Daoy (cell line): Measurements from ENCODE around the gene FSTL3. TPM values are rescaled to one million over a fixed set of nuclear protein-coding genes. Genes with fewer than 3 reads are reported as not detected.
A peak's percentile ranks its signal among the peaks of the same experiment; 100 is the strongest.
"Not testable (repeated sequence)": the region's sequence is repeated elsewhere in the genome, so short reads cannot be mapped to it uniquely, and the experiment has no call there.

Experiments used
- DNase-seq: peaks from one replicate; pipeline ENCODE4 v3.0.0-alpha.2; 2015; ENCODE audit warnings: low read depth
- total RNA-seq: library from RNA; depleted of rRNA; stranded (reverse); fragments of >200 nt; shearing (Covaris generic); gene quantifications from 2 replicates; pipeline ENCODE4 v1.2.3, GENCODE V29; 2014

The FSTL3 gene
- total RNA-seq, 1 experiment from 2014 or later, result 104 TPM

DNA sequence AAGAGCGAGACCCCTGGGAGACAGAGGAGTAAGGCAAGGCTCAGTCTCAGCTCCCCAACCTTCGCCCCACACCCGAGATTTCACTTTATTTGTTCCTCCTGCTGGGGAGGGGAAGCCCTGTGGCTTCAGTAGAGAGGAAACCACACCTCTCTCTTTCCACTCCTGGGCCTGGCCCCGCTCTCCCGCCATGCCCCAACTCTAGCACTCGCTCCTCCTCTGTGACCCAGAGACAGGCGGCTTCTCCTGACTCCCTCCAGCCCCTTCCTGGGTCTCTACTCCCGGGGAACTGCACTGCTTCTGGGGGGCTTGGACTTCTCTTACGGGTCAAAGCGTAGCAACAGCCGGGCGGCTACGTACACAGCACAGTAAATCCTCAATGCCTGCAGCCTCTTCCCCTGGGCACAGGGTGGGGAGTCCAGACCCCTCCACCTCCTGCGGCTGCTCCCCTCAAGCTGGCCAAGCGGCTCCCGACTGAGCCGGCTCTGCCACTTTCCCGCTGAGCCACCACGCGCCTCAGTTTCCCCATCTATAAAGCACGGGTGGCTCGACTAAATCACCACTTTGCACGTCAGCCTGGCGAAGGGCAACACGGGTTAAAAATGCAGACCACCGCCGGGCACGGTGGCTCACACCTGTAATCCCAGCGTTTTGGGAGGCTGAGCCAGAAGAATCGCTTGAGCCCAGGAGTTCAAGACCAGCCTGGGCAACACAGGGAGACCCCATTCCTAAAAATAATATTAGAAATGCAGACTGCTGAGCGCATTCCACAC lies 14.6 kb upstream of the FSTL3 start:
- no peak for DNase-seq

DNA sequence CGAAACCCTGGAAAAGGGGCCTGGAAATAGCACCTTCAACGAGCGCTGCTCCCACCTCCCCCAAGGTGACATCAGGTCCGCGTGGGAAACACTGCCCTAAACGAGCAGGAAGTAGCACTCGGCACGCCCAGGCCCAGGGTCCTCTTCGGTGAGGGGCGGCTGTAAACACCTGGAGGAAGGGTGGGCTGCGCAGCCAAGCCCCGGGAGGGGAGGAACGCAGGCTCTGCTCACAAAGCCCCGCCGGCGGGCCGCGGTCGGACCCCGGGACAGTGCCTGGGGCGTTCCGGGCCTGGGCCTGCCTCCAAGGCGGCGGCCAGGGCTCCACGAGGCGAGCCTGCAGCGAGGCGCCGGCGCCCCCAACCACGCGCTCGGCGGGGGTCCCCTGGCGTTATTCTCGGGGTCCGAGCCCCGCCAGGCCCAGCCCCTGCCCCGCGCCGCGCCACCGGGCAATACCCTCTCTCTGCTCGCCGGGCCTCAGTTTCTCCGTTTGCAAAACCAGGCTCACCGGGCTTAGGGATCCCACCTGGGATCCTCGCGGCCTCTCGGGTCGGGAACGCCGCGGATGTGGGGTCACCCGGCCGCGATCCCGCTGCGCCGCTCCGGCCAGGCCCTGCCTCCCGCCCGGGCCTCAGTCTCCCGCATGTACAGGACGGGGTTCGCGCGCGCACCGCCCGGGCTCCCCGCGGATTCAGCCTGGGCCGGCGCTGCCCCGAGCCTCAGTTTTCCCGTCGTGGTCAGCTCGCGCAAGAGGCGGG lies 13.8 kb upstream of the FSTL3 start:
- DNase-seq, result peak; percentile 76

DNA sequence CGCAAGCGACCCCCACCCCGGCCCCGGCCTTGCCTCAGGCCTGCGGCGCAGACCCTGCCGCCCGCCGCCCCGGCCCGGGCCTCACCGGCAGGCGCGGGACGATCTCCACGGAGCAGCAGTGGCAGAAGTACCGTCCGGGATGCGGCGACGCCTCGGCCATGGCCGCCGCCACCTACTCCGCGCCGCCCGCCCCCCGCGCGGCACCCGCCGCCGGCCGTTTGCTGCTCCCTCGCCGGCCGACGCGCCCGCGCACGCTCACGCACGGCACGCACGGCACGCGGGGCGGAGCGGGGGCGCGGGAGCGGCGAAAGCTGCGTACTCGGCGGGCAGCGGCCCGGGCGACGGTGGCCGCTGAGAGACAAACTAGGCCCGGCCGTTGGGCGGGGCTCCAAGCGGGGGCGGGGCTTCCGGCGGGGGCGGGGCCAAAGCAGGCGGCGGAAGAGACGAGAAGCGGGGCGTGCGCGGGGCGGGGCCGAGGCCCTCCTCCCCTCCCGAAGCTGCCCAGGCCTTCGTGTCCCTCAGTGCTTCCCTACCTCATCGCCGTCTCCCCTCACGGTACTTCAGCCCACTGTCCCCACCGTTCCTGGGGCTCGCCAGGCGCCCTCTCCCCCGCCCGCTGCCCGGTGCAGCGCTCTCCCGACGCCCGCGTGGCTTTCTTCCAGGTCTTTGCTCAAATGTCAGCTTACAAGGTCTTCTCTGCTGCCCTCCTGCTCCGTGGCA lies 13.1 kb upstream of the FSTL3 start, which contains the start of gene RNF126:
RNF126 (minus strand) TSS at position 253 of the 720 bp plus-strand sequence; CDS start at position 160, 93 bp downstream.
- peak; percentile 95 for DNase-seq

DNA sequence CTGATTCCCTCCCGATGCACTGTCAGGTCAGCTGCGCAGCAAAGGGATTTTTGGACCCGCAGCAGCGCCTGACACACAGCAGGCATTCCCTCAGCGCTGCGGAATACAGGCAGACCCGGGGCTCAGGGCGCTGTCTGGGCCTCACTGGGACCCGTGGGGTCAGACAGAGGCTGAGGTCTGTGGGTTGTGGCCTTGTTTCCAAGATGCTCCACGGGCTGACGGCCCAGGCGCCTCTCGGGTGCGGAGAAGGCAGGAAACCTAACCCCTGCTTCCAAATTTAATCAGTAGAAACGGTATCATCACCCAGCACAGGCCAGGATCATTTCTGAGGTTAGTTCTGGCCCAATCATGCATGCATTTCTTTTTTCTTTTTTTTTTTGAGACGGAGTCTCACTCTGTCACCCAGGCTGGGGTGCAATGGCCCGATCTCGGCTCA lies 12.5 kb upstream of the FSTL3 start:
- no peak for DNase-seq

DNA sequence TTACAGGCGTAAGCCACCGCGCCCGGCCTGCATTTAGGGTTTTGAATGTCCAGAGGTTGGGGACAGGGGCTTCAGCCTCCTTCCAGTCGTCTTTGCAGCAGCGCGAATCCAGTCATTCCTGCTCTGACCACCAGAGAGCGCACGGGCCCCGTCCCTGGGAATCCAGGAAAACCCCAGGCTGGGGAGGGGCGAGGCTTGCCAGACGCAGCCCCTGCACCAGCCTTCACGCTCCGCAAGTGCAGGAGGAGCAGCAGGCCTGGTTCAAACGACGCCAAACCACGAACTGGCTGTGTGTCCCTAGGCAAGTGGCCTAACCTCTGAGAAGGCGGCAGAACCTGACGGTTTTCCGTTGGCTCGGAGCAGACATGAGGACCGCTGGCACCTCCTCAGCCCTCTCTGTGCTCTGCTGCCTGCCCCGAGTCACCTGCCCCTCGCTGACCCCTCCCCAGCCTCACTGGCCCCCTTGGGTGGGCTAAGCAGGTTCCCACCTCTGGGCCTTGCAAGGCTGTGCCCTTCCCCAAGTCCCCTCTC lies 11.2 kb upstream of the FSTL3 start:
- peak; percentile 82 for DNase-seq

DNA sequence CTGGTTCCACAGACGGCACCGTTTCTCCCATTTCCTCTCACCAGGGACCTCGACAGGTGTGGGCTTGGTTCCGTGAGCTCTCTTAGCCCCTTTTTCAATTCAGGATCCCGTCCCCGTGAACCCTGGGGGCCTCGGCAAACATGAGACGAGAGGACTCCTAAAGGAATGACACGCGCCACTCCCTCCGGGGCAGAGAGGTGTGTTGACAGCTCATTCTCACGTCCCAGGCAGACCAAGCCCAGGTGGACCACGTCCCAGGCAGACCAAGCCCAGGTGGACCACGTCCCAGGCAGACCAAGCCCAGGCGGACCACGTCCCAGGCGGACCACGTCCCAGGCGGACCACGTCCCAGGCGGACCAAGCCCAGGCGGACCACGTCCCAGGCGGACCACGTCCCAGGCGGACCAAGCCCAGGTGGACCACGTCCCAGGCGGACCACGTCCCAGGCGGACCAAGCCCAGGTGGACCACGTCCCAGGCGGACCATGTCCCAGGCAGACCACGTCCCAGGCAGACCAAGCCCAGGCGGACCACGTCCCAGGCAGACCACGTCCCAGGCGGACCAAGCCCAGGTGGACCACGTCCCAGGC lies 9.1 kb upstream of the FSTL3 start:
- DNase-seq, result not testable (repeated sequence)

DNA sequence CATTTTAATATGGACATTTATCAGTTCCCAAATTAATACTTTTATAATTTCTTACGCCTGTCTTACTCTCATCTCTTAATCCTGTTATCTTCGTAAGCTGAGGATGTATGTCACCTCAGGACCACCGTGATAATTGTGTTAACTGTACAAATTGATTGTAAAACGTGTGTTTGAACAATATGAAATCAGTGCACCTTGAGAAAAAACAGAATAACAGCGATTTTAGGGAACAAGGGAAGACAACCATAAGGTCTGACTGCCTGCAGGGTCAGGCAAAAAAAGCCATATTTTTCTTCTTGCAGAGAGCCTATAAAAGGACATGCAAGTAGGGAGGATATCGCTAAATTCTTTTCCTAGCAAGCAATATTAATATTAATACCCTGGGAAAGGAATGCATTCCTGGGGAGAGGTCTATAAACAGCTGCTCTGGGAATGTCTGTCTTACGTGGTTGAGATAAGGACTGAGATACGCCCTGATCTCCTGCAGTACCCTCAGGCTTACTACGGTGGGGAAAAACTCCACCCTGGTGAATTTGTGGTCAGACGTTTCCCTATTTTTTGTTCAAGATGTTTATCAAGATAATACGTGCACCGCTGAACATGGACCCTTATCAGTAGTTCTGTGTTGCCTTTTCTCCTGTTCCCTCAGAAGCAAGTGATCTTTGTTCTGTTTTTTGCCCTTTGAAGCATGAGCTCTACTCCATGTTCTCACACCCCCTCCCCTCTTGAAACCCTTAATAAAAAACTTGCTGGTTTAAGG lies 7.3 kb upstream of the FSTL3 start:
- DNase-seq, result not testable (repeated sequence)

DNA sequence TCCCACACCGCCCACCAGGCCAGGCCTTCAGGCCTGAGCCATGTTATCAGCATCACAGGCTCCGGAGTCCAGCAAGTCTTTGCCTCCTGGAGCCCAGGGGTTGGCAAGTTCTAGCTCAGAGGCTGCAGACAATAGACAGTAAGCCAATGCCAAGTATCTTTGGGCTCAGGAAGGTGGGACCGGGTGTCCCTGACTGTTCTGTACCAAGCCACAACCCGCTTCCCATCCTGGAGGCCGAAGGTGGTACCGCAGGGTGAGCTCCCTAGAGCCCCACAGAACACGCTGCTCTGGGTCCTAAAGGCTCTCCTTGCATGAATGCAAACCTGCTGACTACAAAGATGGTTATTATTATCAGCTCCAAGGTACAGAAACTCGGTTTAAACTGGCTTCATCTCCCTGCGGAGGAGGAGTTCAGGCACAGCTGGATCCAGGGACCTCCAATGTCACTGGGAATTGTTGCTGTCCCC lies 5.5 kb upstream of the FSTL3 start:
- DNase-seq, result no peak

DNA sequence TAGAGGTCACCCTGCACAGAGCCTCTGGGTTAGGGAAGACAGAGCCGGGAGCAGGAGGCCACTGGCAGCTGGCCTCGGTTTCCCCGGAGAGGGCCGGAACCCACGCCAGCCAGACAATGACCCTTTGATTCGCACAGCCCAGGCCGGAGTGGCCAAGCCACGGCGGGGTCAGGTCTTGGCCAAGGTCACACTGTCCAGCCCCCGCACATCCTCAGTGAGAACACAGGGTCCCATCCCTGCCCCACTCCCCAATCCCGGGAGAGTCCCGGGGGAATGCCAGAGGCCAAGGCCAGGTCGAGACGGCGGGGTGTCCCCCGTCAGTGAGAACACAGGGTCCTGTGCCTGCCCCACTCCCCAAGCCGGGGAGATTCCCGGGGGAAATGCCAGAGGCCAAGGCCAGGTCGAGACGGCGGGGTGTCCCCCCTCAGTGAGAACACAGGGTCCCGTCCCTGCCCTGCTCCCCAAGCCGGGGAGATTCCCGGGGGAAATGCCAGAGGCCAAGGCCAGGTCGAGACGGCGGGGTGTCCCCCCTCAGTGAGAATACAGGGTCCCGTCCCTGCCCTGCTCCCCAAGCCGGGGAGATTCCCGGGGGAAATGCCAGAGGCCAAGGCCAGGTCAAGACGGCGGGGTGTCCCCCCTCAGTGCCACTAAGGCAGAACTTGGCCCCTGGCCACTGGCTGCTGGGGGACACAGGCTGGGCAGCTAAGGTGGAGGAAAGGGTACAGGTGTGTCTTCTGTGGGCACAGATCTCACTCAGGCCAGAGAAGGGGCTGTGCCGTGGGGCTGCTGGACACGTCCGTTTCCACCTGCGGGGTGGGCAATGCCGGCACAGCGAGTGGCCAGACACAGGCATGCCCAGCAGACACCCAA lies 1.7 kb upstream of the FSTL3 start:
- DNase-seq, result no peak

DNA sequence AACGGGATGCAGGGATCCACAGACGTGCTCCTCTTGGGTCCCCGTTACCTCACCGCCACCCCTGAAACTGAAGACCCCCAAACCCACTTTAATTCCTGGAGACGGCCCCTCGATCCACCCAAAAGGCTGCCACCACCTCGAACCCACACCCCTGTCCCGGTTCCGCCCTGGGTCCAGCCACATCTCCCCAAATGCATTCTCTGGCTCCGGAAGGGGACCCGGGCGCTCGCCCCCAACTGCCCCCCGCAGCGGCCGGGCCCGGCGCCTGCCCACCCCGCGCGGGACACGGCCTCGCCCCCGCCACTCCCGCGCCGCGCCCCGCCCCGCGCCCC lies 219 bp upstream of the FSTL3 start:
- no peak for DNase-seq

DNA sequence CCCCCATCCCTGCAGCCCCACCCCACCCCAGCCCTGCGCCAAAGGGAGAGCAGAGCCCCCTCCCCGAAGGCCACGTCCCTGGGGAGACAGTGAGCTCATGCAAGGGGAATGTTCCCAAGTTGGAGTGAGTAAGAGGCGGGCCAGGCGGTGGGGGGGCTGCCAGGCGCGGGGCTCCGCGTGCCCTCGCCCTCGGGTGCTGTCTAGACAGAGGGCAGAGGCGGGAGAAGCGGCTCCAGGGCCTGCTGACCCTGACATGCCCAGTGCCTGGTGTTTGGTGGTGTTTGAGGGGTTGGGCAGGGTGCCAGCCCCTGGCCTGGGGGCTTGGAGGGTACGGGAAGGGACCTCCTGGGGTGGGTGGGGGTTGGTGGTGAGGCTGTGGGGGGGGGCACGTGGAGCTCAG lies 1.0 kb downstream of the FSTL3 start:
- DNase-seq, result peak; percentile 95

DNA sequence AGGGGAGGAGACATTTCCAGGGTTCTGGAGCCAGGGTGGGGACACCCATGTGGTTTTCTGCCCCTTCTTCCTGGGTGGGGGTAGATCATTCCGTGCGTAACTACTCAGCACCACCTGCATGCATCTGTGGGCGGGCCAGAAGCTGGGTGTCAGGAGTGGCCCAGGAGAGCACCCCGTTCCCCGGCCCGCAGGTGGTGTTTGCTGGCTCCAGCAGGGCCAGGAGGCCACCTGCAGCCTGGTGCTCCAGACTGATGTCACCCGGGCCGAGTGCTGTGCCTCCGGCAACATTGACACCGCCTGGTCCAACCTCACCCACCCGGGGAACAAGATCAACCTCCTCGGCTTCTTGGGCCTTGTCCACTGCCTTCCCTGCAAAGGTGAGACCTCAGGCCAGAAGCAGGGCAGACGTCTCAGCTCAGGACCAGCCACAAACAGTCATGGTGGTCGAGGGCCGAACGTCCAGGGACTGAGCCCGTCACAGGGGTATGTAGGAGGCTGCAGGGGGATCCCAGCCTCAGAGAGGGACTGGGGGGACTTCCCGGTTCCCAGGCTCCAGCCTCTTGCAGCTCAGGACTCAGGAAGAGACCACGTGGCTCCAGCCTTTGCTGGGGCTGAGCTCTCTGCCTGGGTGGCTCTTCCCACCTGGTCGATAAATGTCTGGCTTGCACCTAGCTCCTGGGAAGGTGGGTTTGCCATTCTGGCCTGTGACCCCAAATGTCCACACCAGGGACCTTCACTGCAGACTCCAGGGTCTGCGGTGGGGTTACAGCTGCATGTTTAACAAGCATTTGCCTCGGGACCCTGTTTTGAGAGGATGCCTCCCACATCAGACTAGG lies 1.6 kb downstream of the FSTL3 start:
- DNase-seq, result no peak

DNA sequence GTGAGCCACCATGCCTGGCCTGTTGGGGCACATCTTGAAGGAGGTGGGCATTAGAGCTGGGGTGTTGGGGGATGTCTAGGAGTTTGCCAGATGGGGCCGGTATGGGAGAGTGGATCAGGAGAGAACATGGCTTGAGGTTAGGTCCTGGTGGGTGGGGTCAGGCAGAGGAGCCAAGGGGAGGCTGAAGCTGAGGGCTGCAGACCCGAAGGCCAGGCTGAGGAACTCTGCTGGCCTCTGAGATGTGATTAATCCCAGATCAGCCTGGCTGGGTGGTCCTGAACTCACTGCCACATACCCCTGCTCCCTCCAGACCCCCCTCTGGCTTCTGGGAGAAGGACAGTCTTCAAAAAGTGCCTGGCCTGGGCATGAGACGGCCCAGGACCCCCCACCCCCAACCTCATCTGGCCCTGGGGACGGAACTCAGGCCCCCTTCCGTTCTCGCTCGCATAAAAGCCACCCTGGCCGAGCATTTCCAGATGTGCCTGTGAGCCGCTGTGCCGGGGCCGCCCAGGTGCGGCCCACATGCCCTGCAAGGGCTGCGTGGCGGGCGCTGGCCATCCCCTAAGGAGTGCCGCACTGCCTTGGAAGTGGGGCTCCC lies 2.7 kb downstream of the FSTL3 start:
- DNase-seq, result no peak

DNA sequence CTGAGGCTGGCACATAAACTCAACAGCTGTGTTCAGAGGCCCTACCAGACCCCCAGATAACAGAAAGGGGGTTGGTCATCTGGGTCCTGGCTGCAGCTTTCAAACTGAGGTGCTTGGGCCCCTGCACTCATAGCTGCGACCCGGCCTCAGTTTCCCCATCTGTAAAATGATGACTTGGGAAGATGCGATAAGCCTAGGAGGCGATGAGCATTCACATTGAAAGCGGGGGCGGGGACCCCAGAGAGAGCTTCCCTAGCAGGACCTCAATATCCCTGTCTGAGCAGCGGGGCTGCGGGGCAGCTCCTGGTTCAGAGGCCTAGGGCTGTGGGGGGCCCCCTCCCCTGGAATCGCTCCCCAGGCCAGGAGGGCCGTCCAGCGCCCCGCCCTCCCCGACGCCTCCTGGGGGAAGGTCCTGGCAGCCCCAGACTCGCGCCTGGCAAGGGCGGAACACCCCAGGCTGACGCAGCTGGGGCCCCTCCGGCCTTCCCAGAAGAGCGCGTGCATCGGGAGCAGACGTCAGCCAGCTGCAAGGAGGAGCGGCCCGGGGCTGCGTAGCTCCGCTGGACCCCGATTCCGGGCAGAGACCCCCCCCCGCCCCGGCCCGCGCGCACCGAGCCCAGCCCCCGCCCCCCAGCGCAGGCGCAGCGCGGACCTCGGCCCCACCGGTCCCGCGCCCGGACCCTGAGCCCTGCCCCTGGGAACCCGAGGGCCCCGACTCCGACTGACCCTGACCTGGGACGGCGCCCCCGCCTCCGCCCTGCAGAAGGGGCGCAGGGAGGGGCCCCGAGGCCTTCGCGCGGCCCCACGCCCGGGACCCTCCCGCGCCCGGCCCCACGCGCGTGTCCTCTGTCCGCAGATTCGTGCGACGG lies 3.5 kb downstream of the FSTL3 start:
- DNase-seq, result peak; percentile 75

DNA sequence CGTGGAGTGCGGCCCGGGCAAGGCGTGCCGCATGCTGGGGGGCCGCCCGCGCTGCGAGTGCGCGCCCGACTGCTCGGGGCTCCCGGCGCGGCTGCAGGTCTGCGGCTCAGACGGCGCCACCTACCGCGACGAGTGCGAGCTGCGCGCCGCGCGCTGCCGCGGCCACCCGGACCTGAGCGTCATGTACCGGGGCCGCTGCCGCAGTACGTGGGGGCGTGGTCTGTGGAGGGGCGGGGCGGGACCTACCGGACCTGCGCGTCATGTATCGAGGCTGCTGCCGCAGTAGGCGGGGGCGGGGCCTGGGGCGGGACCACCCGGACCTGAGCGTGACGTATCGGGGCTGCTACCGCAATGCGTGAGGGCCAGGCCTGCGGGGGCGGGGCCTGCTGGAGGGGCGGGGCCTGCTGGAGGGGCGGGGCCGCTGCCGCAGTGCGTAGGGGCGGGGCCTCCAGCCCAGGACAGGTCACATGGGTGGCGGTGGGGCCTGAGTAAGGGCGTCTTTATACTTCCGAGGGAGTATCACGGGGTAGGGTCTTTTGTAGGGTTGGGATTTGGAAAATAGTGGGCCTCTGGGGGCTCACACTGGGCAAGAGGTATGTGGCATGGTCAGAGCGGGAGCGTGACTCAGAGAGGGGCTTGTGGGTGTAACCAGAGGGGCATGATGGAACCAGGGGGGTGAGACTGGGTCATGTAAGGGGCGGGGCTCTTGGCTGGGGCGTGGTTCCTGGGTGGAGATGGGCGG lies 4.3 kb downstream of the FSTL3 start:
- peak; percentile 99 for DNase-seq

DNA sequence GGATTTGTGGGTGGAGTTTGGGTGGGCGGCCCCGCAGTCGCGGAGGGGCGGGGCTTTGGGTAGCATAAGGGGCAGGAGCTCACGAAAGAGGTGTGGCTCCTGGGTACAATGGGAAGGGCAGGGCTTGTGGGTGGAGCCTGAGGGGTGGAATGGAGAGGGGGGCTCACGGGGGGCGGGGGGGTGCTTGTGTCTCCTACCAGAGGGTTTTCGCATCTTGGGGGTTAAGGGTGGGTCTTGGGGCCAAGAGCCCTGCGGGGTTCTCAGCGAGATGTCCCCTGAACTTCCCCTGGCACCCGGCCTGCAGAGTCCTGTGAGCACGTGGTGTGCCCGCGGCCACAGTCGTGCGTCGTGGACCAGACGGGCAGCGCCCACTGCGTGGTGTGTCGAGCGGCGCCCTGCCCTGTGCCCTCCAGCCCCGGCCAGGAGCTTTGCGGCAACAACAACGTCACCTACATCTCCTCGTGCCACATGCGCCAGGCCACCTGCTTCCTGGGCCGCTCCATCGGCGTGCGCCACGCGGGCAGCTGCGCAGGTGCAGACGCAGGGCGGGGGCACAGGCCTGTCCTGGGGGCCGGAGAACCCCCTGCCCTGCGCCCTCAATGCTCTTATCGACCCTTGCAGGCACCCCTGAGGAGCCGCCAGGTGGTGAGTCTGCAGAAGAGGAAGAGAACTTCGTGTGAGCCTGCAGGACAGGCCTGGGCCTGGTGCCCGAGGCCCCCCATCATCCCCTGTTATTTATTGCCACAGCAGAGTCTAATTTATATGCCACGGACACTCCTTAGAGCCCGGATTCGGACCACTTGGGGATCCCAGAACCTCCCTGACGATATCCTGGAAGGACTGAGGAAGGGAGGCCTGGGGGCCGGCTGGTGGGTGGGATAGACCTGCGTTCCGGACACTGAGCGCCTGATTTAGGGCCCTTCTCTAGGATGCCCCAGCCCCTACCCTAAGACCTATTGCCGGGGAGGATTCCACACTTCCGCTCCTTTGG lies 5.1 kb downstream of the FSTL3 start:
- DNase-seq, result no peak
